ENCODE data around the gene CNGA4.
"Not testable (repeated sequence)": the region's sequence is repeated elsewhere in the genome, so short reads cannot be mapped to it uniquely, and the experiment has no call there.

CNGA4 gene

GRCh38 chr11:6223854-6224253 lies 15.0 kb upstream of the CNGA4 start:
- no peak for DNase-seq (ENCODE audit: low read depth, low spot score)
- H3K27ac ChIP-seq: no peak overlapping the region

GRCh38 chr11:6224421-6224820 lies 14.5 kb upstream of the CNGA4 start:
- H3K27ac ChIP-seq: no peak overlapping the region
- no peak for DNase-seq (ENCODE audit: low read depth, low spot score)

- no peak for DNase-seq (ENCODE audit: low read depth, low spot score)
- H3K27ac ChIP-seq: no peak overlapping the region
Observed at GRCh38 chr11:6225024-6225423, 13.9 kb upstream of the CNGA4 start.

DNA sequence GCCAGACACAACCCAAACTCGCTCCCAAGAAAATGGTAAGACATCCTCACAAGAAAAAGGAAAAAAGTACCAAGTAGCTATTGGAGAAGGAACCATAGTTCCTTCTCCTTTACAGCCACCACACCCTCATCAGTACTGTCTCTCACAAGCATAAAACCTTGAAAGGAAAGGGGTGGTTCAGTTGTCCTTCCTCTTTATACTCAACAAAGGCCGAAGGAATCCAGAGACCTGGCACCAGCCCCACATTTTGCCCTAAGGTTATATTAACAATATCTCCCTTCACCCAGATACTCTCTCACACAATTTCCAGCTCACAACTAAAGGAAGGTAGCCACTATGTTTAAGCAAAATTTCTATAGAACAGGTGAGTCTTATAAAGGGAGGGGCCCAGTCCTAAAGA lies 13.0 kb upstream of the CNGA4 start:
- no peak for DNase-seq (ENCODE audit: low read depth, low spot score)
- no peak overlapping the region for H3K27ac ChIP-seq

GRCh38 chr11:6228520-6228919 lies 10.4 kb upstream of the CNGA4 start:
- no peak overlapping the region for H3K27ac ChIP-seq
- no peak for DNase-seq (ENCODE audit: low read depth, low spot score)

GRCh38 chr11:6229911-6230310 lies 9.0 kb upstream of the CNGA4 start:
- no peak overlapping the region for H3K27ac ChIP-seq
- no peak for DNase-seq (ENCODE audit: low read depth, low spot score)

DNA sequence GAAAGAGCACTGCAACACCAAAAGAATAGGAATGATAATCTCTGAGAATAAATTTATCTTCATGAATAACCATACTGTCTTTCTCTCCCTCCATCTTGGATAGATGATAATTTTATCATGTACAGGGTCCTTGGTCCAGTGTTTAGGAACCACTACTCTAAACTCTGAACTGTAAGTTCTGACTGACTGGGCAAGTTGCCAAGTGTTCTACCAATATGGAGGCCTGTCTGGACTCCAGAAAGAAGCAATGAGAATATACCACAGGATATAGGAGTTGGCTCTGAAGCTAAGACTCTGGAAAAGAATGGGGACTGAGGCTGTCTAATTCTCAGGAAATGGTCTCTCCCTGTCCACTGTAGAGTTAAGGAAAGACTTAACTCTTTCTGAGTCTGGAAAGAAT lies 6.0 kb upstream of the CNGA4 start:
- no peak overlapping the region for H3K27ac ChIP-seq
- no peak for DNase-seq (ENCODE audit: low read depth, low spot score)

DNA sequence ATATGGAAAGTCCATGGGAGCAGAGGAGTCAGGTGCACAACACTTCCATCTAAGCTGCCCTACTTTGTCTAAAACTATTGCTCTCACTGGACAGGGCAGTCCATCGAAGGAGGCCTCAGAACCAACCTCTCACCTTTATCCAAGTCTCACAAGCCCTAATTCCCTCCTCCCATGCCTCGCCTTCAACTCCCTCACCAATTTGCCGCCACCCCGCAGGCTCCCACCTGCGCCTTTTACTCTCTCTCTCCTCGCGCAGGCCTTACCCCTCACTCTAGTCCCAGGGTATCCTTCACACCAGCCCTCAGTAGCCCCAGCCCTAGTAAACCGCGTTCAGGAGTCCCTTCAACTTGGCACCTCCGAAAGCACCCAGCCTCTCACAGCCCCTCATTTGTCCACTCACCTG lies 4.9 kb upstream of the CNGA4 start:
- peak overlapping the region; percentile 41 for H3K27ac ChIP-seq
- no peak for DNase-seq (ENCODE audit: low read depth, low spot score)

- H3K27ac ChIP-seq: peak within 1 kb of the TSS; percentile 81
- DNase-seq (ENCODE audit: low read depth, low spot score): peak; percentile 99
Observed at GRCh38 chr11:6234387-6235107, 4.3 kb upstream of the CNGA4 start, which contains the start of gene FHIP1B. FHIP1B (minus strand) TSS chr11:6234636; CDS start chr11:6224516, 10,120 bp downstream.

GRCh38 chr11:6237266-6237665 lies 1.6 kb upstream of the CNGA4 start:
- no peak overlapping the region for H3K27ac ChIP-seq
- DNase-seq (ENCODE audit: low read depth, low spot score): no peak

DNA sequence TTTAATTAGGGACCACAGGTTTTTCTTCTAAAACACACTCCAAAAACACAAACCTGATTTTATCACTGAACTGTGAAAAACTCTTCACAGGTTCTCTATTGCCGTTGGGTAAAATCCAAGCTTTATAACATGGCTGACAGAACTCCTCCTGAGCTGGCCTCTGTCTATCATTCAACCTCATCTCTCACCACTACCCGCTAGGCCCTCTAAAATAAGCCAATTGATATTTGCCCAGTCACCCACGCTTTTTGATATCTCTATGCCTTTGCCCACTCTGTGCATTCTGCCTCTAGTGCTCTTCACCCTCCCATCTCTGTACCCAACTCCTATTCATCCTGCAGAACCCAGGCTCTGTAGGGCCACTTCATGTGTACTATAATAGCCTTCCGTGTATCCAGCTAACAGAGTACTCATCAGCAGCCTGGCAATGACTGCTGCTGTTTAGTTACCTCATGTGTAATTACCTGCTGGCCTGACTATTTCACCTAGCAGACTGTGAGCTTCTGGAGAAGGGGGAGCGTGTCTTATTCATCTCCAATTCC lies 1.1 kb upstream of the CNGA4 start:
- no peak for DNase-seq (ENCODE audit: low read depth, low spot score)

GRCh38 chr11:6240139-6240538 lies 1.2 kb downstream of the CNGA4 start:
- H3K27ac ChIP-seq: no peak overlapping the region
- no peak for DNase-seq (ENCODE audit: low read depth, low spot score)

More for the DNA sequence above, 1.1 kb upstream of the CNGA4 start:
- no peak overlapping the region for H3K27ac ChIP-seq

- no peak overlapping the region for H3K27ac ChIP-seq
Observed at GRCh38 chr11:6240781-6241180, 1.9 kb downstream of the CNGA4 start.

DNA sequence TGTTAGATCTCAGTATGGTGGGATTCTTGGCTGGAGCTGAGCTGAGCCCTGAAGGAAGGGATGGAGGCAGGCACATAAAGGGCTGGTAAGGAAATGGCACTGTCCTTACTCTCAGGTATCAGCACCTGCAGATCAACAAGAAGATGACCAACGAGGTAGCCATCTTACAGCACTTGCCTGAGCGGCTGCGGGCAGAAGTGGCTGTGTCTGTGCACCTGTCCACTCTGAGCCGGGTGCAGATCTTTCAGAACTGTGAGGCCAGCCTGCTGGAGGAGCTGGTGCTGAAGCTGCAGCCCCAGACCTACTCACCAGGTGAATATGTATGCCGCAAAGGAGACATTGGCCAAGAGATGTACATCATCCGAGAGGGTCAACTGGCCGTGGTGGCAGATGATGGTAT lies 2.4 kb downstream of the CNGA4 start:
- H3K27ac ChIP-seq: no peak overlapping the region
- no peak for DNase-seq (ENCODE audit: low read depth, low spot score)

More at GRCh38 chr11:6240781-6241180, 1.9 kb downstream of the CNGA4 start:
- no peak for DNase-seq (ENCODE audit: low read depth, low spot score)

- peak; percentile 20 for DNase-seq (ENCODE audit: low read depth, low spot score)
- H3K27ac ChIP-seq: no peak overlapping the region
Observed at GRCh38 chr11:6245536-6245935, 6.6 kb downstream of the CNGA4 start.

- no peak for DNase-seq (ENCODE audit: low read depth, low spot score)
- no peak overlapping the region for H3K27ac ChIP-seq
Observed at GRCh38 chr11:6248248-6248647, 9.4 kb downstream of the CNGA4 start.

GRCh38 chr11:6248897-6249296 lies 10.0 kb downstream of the CNGA4 start:
- H3K27ac ChIP-seq; DNase-seq (ENCODE audit: low read depth, low spot score): not testable (repeated sequence)

- no peak overlapping the region for H3K27ac ChIP-seq
- peak; percentile 58 for DNase-seq (ENCODE audit: low read depth, low spot score)
Observed at GRCh38 chr11:6249770-6250555, 11.1 kb downstream of the CNGA4 start.

DNA sequence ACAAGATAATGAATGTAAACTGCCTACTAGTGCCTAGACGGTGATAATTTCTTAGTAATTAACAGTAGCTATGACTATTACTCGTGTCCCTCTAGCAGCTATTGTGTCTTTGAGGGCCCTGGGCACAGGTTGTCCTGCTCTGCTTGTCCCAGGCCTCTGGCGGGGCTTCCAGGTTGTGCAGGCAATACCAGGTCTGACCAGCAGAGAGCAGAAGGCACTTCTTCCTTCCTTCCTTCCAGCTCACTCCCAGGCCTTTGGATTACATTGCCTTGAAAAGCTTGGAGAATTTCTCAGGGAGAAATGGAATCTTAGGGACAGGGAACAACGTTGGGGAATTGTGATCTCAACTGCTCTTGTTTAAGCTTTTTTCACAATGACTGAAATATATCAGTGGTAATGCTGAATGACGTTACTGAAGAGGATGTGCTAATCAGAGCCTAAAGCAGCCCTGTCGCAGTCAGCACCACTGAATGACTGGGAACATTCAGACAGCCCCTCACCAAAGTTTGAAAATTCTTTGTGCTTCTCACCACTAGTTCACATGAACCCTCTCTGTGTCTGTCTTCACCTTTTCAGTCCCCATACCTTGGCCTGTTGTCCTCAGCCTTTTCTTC lies 12.3 kb downstream of the CNGA4 start:
- DNase-seq (ENCODE audit: low read depth, low spot score): no peak
- no peak overlapping the region for H3K27ac ChIP-seq

DNA sequence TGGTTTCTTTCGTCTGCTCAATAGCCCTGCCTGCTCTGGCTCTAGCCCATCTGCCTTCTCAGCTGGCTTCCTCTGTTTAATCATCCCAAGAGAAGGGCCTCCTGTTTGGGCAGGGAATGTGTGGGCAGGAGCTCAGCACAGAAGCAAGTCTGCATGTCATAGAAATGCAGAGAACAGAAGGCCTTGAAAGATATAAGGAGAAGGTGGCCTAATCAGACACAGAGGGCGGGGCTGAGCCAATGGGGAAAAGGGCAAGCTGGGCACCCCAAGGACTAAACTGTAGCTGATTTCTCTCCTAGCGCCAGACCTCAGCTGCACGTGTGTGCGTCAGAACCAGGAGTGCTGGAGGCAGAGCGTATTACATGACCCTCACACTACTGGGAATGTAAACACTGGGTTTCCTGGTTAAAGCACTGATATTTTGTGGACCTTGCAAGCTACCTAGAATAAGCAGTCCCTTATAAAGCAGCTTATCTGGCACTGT lies 13.1 kb downstream of the CNGA4 start:
- H3K27ac ChIP-seq: no peak overlapping the region
- DNase-seq (ENCODE audit: low read depth, low spot score): no peak

DNA sequence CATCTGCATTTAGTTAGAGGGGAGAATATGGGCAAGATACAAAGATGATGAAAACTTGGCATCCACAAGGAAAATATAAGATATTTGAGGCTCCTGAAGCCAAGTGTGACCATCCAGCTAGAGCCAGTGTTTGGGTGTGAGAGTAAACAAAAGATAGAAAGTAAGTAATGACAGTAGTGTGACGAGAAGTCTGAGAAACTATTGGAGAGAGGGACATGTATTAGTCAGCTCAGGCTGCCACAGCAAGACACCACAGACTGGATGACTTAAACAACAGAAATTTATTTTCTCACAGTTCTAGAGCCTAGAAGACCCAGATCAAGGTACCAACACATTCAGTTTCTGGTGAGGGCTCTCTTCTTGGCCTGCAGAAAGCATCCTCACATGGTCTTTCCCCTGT lies 14.3 kb downstream of the CNGA4 start:
- DNase-seq (ENCODE audit: low read depth, low spot score): no peak
- no peak overlapping the region for H3K27ac ChIP-seq
